ENCODE data around the gene CRIP2.

The CRIP2 gene

GRCh38 chr14:105495990-105496830 is 21.6 kb downstream of the CRIP2 start:
- TF ChIP-seq CTCF (IDR thresholded peaks at IDR 0.05) = no peak
- Histone ChIP-seq H3K27ac (no peak overlapping the region), H3K36me3 (peaks cover 18% of the 10 kb centered on the region), H3K9me3 (no peaks in the 10 kb centered on the region), H3K27me3 (no peaks in the 10 kb centered on the region), H3K4me3 (ENCODE audit: low read depth in 1 of 2, low read length in 1 of 2) (no peak overlapping the region), H3K4me1 (ENCODE audit: control insufficient read depth in 1 of 2, insufficient read depth in 1 of 2, low read depth in 1 of 2, low read length in 1 of 2) (peaks cover 5 to 8% of the 10 kb centered on the region in 2 experiments)

DNA sequence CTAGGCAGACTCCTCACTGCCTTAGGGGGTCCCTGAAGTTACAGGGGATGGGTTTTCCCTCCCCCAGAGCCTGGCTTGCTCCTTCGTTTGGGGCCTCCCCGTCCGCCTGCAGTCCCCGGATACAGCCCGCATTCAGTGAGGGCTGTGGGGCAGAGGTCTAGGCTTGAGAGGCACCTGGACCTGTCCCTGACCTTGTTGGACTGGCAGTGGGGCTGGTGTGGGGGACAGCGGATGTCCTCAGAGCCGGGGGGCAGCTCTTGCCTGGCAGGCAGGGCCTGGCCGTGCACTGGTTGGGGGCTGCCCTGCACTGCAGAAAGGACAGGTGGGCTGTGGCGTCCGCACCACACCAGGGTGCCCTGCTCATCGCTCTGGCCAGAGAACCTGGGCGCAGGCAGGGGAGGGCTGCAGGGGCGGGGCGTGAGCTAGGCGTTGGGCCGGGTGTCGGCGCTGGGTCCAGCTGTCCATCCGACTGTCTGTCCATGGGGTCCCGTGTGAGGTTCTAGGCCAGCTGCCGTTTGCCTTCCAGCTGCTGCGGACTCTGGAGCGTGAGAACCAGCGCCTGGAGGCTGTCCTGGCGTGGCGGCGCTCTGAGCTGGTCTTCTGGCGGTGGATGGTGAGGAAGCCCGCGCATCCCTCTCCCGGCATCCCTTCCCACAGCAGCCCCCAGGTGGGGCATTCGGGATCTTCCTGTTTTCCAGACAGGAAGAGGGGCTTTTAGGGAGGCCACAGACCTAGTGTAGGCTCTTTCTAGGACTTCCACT is 22.4 kb downstream of the CRIP2 start:
- H3K9me3 ChIP-seq = no peaks in the 10 kb centered on the region
- H3K4me3 ChIP-seq (ENCODE audit: low read depth in 1 of 2, low read length in 1 of 2) = no peak overlapping the region
- no peak overlapping the region for H3K27ac ChIP-seq
- H3K27me3 ChIP-seq = no peaks in the 10 kb centered on the region
- H3K4me1 ChIP-seq (ENCODE audit: control insufficient read depth in 1 of 2, insufficient read depth in 1 of 2, low read depth in 1 of 2, low read length in 1 of 2) = peaks cover 0 to under 1% of the 10 kb centered on the region in 2 experiments
- TF ChIP-seq CTCF (IDR thresholded peaks at IDR 0.05) = no peak
- H3K36me3 ChIP-seq = peaks cover 18% of the 10 kb centered on the region

DNA sequence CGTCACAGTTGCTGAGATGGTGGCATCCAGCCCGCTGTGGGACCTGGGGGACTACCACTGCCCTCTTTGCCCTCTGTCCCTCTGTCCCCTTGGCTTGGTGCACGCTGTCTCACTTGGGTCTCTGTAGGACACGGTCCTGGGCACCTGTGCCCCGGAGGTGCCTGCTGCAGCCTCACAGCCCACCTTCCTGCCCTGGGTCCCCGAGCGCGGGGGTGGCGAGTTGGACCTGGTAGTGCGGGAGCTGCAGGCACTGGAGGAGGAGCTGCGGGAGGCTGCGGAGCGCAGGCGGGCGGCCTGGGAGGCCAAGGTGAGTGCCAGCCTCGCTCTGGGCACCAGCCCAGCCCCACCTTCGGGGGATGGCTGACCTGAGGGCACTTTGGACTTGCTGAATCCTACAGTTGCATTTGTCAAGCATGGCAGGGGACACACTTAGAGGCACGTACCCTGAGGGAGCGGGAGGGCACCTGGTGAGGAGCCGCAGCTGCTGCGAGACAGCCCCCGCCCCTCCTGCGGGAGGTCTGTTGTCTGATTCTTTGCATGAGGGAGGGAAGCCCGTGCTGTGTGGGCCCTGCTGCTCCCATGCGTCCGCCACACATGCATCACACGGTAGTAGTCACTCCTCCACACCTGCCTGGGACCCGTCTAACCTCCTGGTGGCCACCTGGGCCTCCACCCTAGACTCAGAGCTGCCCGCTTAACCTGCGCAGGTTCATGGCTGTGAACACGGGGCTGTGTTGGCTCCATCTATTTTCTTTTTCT is 23.2 kb downstream of the CRIP2 start:
- Histone ChIP-seq H3K4me1 (ENCODE audit: control insufficient read depth in 1 of 2, insufficient read depth in 1 of 2, low read depth in 1 of 2, low read length in 1 of 2) (no peaks in the 10 kb centered on the region), H3K27ac (no peak overlapping the region), H3K36me3 (peaks cover 18% of the 10 kb centered on the region), H3K9me3 (no peaks in the 10 kb centered on the region), H3K4me3 (ENCODE audit: low read depth in 1 of 2, low read length in 1 of 2) (no peak overlapping the region), H3K27me3 (no peaks in the 10 kb centered on the region)
- TF ChIP-seq CTCF (IDR thresholded peaks at IDR 0.05) = no peak

- Histone ChIP-seq H3K27ac (no peak overlapping the region), H3K9me3 (no peaks in the 10 kb centered on the region), H3K4me3 (ENCODE audit: low read depth in 1 of 2, low read length in 1 of 2) (no peak overlapping the region), H3K27me3 (no peaks in the 10 kb centered on the region), H3K36me3 (peaks cover 18% of the 10 kb centered on the region), H3K4me1 (ENCODE audit: control insufficient read depth in 1 of 2, insufficient read depth in 1 of 2, low read depth in 1 of 2, low read length in 1 of 2) (no peaks in the 10 kb centered on the region)
- TF ChIP-seq CTCF (IDR thresholded peaks at IDR 0.05) = no peak
Observed at GRCh38 chr14:105498430-105499255, 24.0 kb downstream of the CRIP2 start.
